Neural progenitor cell (in vitro differentiated cells): ENCODE measurements around the gene PPP1R3G. TPM values are rescaled to one million over a fixed set of nuclear protein-coding genes. Genes with fewer than 3 reads are reported as not detected.

Experiments
- DNase-seq: peaks from one replicate; pipeline ENCODE4 v3.0.0-alpha.2; 2016; ENCODE audit warnings: low spot score
- H2AFZ ChIP-seq: fragments of 200-600 bp; sonication (generic); replicated peaks from 2 replicates; pipeline ENCODE4 v1.6.1; 2016; ENCODE audit warnings: antibody characterized with exemption
- H3F3A ChIP-seq: fragments of 200-600 bp; sonication (generic); 2 replicates; pipeline ENCODE4 v1.6.1; 2016; ENCODE audit warnings: antibody characterized with exemption, low read depth
- H3K27ac ChIP-seq: fragments of 200-600 bp; sonication (generic); 2 replicates; pipeline ENCODE4 v1.5.1; 2016; ENCODE audit warnings: mild to moderate bottlenecking
- H3K27me3 ChIP-seq: fragments of 200-600 bp; sonication (generic); 2 replicates; pipeline ENCODE4 v1.6.1; 2016; ENCODE audit warnings: mild to moderate bottlenecking, moderate library complexity
- H3K36me3 ChIP-seq: fragments of 200-600 bp; sonication (generic); 2 replicates; pipeline ENCODE4 v1.5.1; 2016
- H3K4me1 ChIP-seq: fragments of 200-600 bp; sonication (generic); 2 replicates; pipeline ENCODE4 v1.6.1; 2016; ENCODE audit warnings: mixed run types
- H3K4me2 ChIP-seq: fragments of 200-600 bp; sonication (generic); 2 replicates; pipeline ENCODE4 v1.6.1; 2016
- H3K4me3 ChIP-seq: fragments of 200-600 bp; sonication (generic); 2 replicates; pipeline ENCODE4 v1.5.1; 2016
- H3K79me2 ChIP-seq: fragments of 200-600 bp; sonication (generic); 2 replicates; pipeline ENCODE4 v1.6.1; 2016; ENCODE audit warnings: low read depth
- H3K9ac ChIP-seq: fragments of 200-600 bp; sonication (generic); 2 replicates; pipeline ENCODE4 v1.6.1; 2016
- H3K9me3 ChIP-seq: fragments of 200-600 bp; sonication (generic); 2 replicates; pipeline ENCODE4 v1.5.1; 2016; ENCODE audit warnings: low read depth
- H4K20me1 ChIP-seq: fragments of 200-600 bp; sonication (generic); 2 replicates; pipeline ENCODE4 v1.6.1; 2016; ENCODE audit warnings: low read depth
- H3K27ac Mint-ChIP-seq: 3 replicates; pipeline ENCODE4 v1.8.0; 2021; ENCODE audit warnings: mixed read lengths
- H3K27me3 Mint-ChIP-seq: 2 replicates; pipeline ENCODE4 v1.8.0; 2022; ENCODE audit warnings: low read depth, mild to moderate bottlenecking, inconsistent platforms, moderate library complexity, mixed read lengths; ENCODE audit not compliant: insufficient read depth
- H3K36me3 Mint-ChIP-seq: 3 replicates; pipeline ENCODE4 v1.8.0; 2021; ENCODE audit warnings: mixed read lengths
- H3K4me1 Mint-ChIP-seq: 3 replicates; pipeline ENCODE4 v1.8.0; 2021; ENCODE audit warnings: mixed read lengths
- H3K4me3 Mint-ChIP-seq: 3 replicates; pipeline ENCODE4 v1.8.0; 2021; ENCODE audit warnings: mild to moderate bottlenecking, moderate library complexity, mixed read lengths
- H3K9me3 Mint-ChIP-seq: 3 replicates; pipeline ENCODE4 v1.8.0; 2020; ENCODE audit warnings: mixed read lengths
- EZH2 ChIP-seq: fragments of 200-600 bp; sonication (generic); IDR thresholded peaks from 2 replicates; pipeline ENCODE4 v1.6.1; 2017; ENCODE audit warnings: antibody characterized with exemption, mild to moderate bottlenecking, moderate library complexity
- EZH2phosphoT487 ChIP-seq: fragments of 200-600 bp; sonication (generic); IDR thresholded peaks from 2 replicates; pipeline ENCODE4 v1.6.1; 2017; ENCODE audit warnings: antibody characterized with exemption
- total RNA-seq: library from RNA; depleted of rRNA; stranded (reverse); fragments of >200 nt; gene quantifications from 2 replicates; pipeline ENCODE4 v1.2.3, GENCODE V29; 2015; ENCODE audit warnings: low replicate concordance
- TF ChIP-seq, protein P1 (sequence below): fragments of 200-600 bp; sonication (generic); IDR thresholded peaks from 2 replicates; pipeline ENCODE4 v1.5.1; 2017; ENCODE audit warnings: antibody characterized with exemption, mild to moderate bottlenecking

PPP1R3G gene
- total RNA-seq, 1 donor from 2014 or later: 0.36 TPM

DNA sequence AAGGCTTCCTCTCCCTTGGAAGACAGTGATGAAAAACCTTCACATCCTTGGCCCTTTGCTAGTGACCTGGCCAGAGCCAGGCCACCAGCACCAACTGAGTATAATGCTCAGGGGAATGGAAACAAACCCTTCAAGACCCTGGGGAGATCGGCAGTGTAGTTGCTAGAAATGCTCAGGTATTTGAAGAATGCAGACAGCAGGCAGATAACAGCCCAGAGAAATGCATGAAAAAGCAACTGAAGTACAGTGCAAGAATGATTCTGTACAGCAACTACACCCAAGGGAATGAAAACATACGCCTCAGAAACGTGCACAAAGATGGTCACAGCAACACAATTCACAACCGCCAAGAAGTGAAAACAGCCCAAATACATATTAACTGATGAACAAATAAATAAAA is 41.1 kb downstream of the PPP1R3G start:
- Histone ChIP-seq H3K4me3 (no peak overlapping the region), H3F3A (peaks cover 2% of the 10 kb centered on the region), H3K79me2 (no peaks in the 10 kb centered on the region), H3K36me3 (no peaks in the 10 kb centered on the region), H2AFZ (no peak overlapping the region), H3K4me1 (peaks cover 14% of the 10 kb centered on the region), H3K27ac (no peak overlapping the region), H3K27me3 (no peaks in the 10 kb centered on the region), H3K4me2 (no peak overlapping the region), H3K9ac (no peak overlapping the region), H3K9me3 (no peaks in the 10 kb centered on the region), H4K20me1 (peaks cover 4% of the 10 kb centered on the region)
- H3K27me3 Mint-ChIP-seq: peaks cover 2% of the 10 kb centered on the region
- DNase-seq: no peak
- H3K9me3 Mint-ChIP-seq: no peaks in the 10 kb centered on the region
- no peak overlapping the region for H3K27ac Mint-ChIP-seq
- TF ChIP-seq EZH2 (no peak), EZH2phosphoT487 (no peak)
- TF ChIP-seq, protein P1, sequence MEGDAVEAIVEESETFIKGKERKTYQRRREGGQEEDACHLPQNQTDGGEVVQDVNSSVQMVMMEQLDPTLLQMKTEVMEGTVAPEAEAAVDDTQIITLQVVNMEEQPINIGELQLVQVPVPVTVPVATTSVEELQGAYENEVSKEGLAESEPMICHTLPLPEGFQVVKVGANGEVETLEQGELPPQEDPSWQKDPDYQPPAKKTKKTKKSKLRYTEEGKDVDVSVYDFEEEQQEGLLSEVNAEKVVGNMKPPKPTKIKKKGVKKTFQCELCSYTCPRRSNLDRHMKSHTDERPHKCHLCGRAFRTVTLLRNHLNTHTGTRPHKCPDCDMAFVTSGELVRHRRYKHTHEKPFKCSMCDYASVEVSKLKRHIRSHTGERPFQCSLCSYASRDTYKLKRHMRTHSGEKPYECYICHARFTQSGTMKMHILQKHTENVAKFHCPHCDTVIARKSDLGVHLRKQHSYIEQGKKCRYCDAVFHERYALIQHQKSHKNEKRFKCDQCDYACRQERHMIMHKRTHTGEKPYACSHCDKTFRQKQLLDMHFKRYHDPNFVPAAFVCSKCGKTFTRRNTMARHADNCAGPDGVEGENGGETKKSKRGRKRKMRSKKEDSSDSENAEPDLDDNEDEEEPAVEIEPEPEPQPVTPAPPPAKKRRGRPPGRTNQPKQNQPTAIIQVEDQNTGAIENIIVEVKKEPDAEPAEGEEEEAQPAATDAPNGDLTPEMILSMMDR: no peak
- H3K36me3 Mint-ChIP-seq: no peaks in the 10 kb centered on the region
- H3K4me3 Mint-ChIP-seq: no peak overlapping the region
- H3K4me1 Mint-ChIP-seq: peaks cover 9% of the 10 kb centered on the region

DNA sequence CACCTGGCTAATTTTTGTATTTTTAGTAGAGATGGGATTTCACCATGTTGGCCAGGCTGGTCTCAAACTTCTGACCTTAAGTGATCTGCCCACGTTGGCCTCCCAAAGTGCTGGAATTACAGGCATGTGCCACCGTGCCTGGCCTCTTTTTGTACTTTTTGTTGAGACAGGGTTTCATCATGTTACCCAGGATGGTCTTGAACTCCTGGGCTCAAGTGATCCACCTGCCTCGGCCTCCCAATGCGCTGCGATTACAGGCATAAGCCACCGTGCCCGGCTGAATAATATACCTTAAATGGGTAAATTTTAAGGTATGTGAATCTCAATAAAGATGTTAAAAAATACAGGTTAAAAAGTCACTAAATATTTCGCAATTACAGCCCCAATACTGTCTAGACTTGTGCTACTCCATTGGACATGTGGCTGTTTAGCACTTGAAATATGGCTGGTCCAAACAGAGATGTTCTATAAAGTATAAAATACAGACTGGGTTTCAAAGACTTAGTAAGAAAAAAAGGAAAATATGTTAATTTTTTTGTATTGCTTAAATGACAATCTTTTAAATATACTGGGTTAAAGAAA is 42.1 kb downstream of the PPP1R3G start:
- H3K36me3 Mint-ChIP-seq: no peaks in the 10 kb centered on the region
- TF ChIP-seq EZH2 (no peak), EZH2phosphoT487 (no peak)
- TF ChIP-seq, protein P1: no peak
- Histone ChIP-seq H3K27ac (no peak overlapping the region), H3K36me3 (no peaks in the 10 kb centered on the region), H3K4me3 (no peak overlapping the region), H2AFZ (no peak overlapping the region), H3K79me2 (no peaks in the 10 kb centered on the region), H3K9me3 (no peaks in the 10 kb centered on the region), H4K20me1 (peaks cover 7% of the 10 kb centered on the region), H3K27me3 (no peaks in the 10 kb centered on the region), H3F3A (peaks cover 12% of the 10 kb centered on the region), H3K9ac (no peak overlapping the region), H3K4me2 (no peak overlapping the region), H3K4me1 (peaks cover 24% of the 10 kb centered on the region)
- no peak for DNase-seq
- peaks cover 2% of the 10 kb centered on the region for H3K27me3 Mint-ChIP-seq
- no peak overlapping the region for H3K4me3 Mint-ChIP-seq
- H3K4me1 Mint-ChIP-seq: peaks cover 17% of the 10 kb centered on the region
- no peak overlapping the region for H3K27ac Mint-ChIP-seq
- no peaks in the 10 kb centered on the region for H3K9me3 Mint-ChIP-seq

DNA sequence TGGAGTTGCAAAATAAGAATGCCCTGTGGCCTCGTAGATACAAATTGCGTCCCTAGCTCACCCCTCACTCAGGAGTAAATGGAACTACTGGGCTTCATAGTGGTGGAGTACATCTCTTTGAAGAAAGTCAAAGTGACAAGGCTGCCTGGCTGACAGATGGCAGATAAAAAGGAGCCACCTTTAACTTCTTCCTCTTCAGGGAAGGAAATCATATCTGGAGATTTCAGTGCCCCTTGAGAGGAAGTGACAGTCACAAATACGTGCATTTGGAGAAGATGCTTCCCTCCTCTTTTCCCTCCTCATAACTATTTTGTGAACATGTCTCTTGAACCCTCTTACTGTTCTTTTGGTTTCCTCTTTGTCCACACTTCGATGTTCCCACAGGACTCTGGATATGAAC is 43.2 kb downstream of the PPP1R3G start:
- peaks cover 2% of the 10 kb centered on the region for H3K27me3 Mint-ChIP-seq
- peaks cover 28% of the 10 kb centered on the region for H3K4me1 Mint-ChIP-seq
- peaks cover 35% of the 10 kb centered on the region for H3K4me1 ChIP-seq
- no peak overlapping the region for H3K9ac ChIP-seq
- H3K4me2 ChIP-seq: no peak overlapping the region
- H3K27ac ChIP-seq: no peak overlapping the region
- H3K27ac Mint-ChIP-seq: no peak overlapping the region
- no peak overlapping the region for H3K4me3 ChIP-seq
- TF ChIP-seq, protein P1: no peak
- TF ChIP-seq EZH2phosphoT487 (no peak), EZH2 (no peak)
- H3K9me3 ChIP-seq: no peaks in the 10 kb centered on the region
- no peaks in the 10 kb centered on the region for H3K27me3 ChIP-seq
- H3K4me3 Mint-ChIP-seq: no peak overlapping the region
- no peaks in the 10 kb centered on the region for H3K79me2 ChIP-seq
- peaks cover 2% of the 10 kb centered on the region for H3K9me3 Mint-ChIP-seq
- H2AFZ ChIP-seq: no peak overlapping the region
- H3K36me3 ChIP-seq: no peaks in the 10 kb centered on the region
- H4K20me1 ChIP-seq: peaks cover 19% of the 10 kb centered on the region
- no peaks in the 10 kb centered on the region for H3K36me3 Mint-ChIP-seq
- H3F3A ChIP-seq: peaks cover 24% of the 10 kb centered on the region
- DNase-seq: no peak
